Measurements from ENCODE around the gene CNOT4. TPM values are rescaled to one million over a fixed set of nuclear protein-coding genes. Genes with fewer than 3 reads are reported as not detected.

Gene CNOT4
- total and polyA plus RNA-seq, 2 of the 4 experiments (the other 2 are of a cell fraction): 7.0 to 8.1 TPM

GRCh38 chr7:135392701-135393100 is 117.2 kb downstream of the CNOT4 start:
- H3K4ac ChIP-seq (ENCODE audit: low read depth, low read length): no peak overlapping the region
- dilution Hi-C loops (cut with HindIII; ENCODE audit: low sequenced_read_pairs, unreplicated experiment) (no loop called here), intact Hi-C loops (cut with micrococcal nuclease) (no loop called here), in situ Hi-C loops (cut with MboI; ENCODE audit: low sequenced_read_pairs) (no loop called here)
- H3K79me1 ChIP-seq (ENCODE audit: low read depth in 1 of 2, low read length in 2 of 2): peaks cover 6 to 7% of the 10 kb centered on the region in 2 experiments; a peak in 2 of 4 replicates
- no peaks in the 10 kb centered on the region for H3K4me1 ChIP-seq (ENCODE audit: control insufficient read depth, insufficient read depth, low read length)
- ChIA-PET CTCF (no interaction called here), POLR2A (ENCODE audit: unreplicated experiment) (no interaction called here)
- no peak overlapping the region for H4K91ac ChIP-seq (ENCODE audit: insufficient read depth, low read depth, low read length)
- H3K14ac ChIP-seq (replicated peaks; ENCODE audit: low read depth, low read length): no peak overlapping the region
- peaks cover 5% of the 10 kb centered on the region; the same call in 1 of the 2 replicates for H3K9me1 ChIP-seq (ENCODE audit: insufficient read depth, low read length)
- no peak overlapping the region for H2BK120ac ChIP-seq (ENCODE audit: low read depth, low read length)
- no peak overlapping the region for H2AK5ac ChIP-seq (ENCODE audit: low read depth, low read length)
- BruUV-seq (replicated peaks): no TSS peak
- no peak overlapping the region for H3K18ac ChIP-seq (ENCODE audit: low read depth, low read length)
- WGBS, 2 experiments (ENCODE audit: extremely low coverage in 2 of 2, insufficient read length in 1 of 2): no CpG with 5 or more reads among the region's 4 CpGs
- no peak for ATAC-seq (ENCODE audit: low read depth)
- no peak overlapping the region for H2BK20ac ChIP-seq (ENCODE audit: low read depth, low read length)
- no peak overlapping the region for H3K23ac ChIP-seq (ENCODE audit: low read depth, low read length)
- no peak overlapping the region for H3K27ac ChIP-seq (ENCODE audit: insufficient read depth, low read length)
- no peak overlapping the region for H2BK15ac ChIP-seq (ENCODE audit: low read depth, low read length)
- H3K4me2 ChIP-seq (ENCODE audit: low read depth, low read length): no peak overlapping the region
- no peak overlapping the region for H4K5ac ChIP-seq (ENCODE audit: low read depth, low read length)
- H2AK9ac ChIP-seq (replicated peaks; ENCODE audit: low read depth, low read length, poor library complexity): no peak overlapping the region
- DNase-seq: no peak
- no peak overlapping the region for H2AFZ ChIP-seq (replicated peaks; ENCODE audit: low read length, poor library complexity)
- TF ChIP-seq RFX5 (IDR thresholded peaks at IDR 0.05; ENCODE audit: low read depth, low read length) (no peak), CTCF (conservative IDR thresholded peaks at IDR 0.05; ENCODE audit: low read depth, low read length) (no peak), RAD21 (IDR thresholded peaks at IDR 0.05; ENCODE audit: low read length) (no peak), ELK1 (IDR thresholded peaks at IDR 0.05; ENCODE audit: borderline replicate concordance, low read depth, low read length) (no peak), USF2 (IDR thresholded peaks at IDR 0.05; ENCODE audit: low read depth, low read length) (no peak), NFE2L2 (IDR thresholded peaks at IDR 0.05; ENCODE audit: low read depth, low read length) (no peak), CHD1 (IDR thresholded peaks at IDR 0.05; ENCODE audit: low read depth, low read length) (no peak), CEBPB (IDR thresholded peaks at IDR 0.05; ENCODE audit: low read depth, low read length) (no peak), MAZ (IDR thresholded peaks at IDR 0.05; ENCODE audit: borderline replicate concordance, low read depth, low read length) (no peak)
- no peaks in the 10 kb centered on the region; the same call in 1 of the 2 replicates for H4K20me1 ChIP-seq (ENCODE audit: insufficient read depth, low read length)
- no peak overlapping the region for H3K9ac ChIP-seq (ENCODE audit: low read depth, low read length)
- no peak overlapping the region for H3K56ac ChIP-seq (ENCODE audit: extremely low read depth, insufficient read depth, low read length)
- H3K9me3 ChIP-seq (ENCODE audit: control insufficient read depth, insufficient read depth, low read length): no peaks in the 10 kb centered on the region
- H2BK5ac ChIP-seq (ENCODE audit: low read depth, low read length, poor library complexity, severe bottlenecking): no peak overlapping the region
- no peak overlapping the region for H4K8ac ChIP-seq (ENCODE audit: low read depth in 2 of 2, low read length in 2 of 2)
- H3K27me3 ChIP-seq (ENCODE audit: control insufficient read depth, insufficient read depth, low read length): no peaks in the 10 kb centered on the region
- no peak overlapping the region for H3K4me3 ChIP-seq (ENCODE audit: insufficient read depth, low read depth, low read length)
- H3K36me3 ChIP-seq (ENCODE audit: control insufficient read depth, insufficient read depth, low read length): peaks cover 15% of the 10 kb centered on the region

Measured in IMR-90 (cell line).